ENCODE measurements around the gene CABYR.

Gene CABYR

DNA sequence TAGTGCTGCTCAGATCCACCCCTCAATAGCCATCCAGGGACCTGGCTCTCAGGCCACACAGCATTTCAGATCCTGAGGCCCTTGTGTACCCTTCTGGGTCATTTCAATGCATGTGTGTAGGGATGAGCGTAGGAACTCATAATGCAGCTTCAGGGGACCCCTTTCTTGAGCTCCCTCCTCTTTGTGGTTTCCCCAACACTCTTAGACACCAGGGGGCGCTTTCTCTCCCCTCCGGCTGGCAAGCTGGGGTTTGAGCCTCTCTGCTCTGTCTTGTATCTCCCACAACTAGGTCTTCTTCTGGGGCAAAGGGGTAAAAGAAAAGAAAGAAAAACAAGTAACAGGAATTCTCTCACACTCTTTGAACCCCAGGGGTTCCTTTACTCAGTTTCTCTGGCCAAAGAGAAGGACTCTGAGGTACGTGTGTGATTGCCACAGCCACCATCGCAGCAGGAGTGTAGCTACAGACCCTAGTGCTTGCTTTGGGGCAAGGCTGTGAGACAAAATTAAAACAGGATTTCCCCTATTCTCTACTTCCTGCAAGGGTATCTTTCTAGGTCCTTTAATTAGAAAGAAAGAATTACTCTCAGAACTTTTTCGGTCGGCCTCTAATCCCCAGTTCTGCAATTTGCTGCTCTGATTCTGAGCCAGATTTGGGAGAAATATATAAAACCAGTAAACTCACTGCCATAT is 38.0 kb downstream of the CABYR start:
- peak; percentile 60 for DNase-seq (ENCODE audit: low read depth)
- peak; percentile 83 for TF ChIP-seq CTCF (conservative IDR thresholded peaks at IDR 0.05; ENCODE audit: control insufficient read depth, insufficient read depth, low read depth, low read length)
- no peak overlapping the region for H3K4me3 ChIP-seq (ENCODE audit: control insufficient read depth, low read depth, low read length)

DNA sequence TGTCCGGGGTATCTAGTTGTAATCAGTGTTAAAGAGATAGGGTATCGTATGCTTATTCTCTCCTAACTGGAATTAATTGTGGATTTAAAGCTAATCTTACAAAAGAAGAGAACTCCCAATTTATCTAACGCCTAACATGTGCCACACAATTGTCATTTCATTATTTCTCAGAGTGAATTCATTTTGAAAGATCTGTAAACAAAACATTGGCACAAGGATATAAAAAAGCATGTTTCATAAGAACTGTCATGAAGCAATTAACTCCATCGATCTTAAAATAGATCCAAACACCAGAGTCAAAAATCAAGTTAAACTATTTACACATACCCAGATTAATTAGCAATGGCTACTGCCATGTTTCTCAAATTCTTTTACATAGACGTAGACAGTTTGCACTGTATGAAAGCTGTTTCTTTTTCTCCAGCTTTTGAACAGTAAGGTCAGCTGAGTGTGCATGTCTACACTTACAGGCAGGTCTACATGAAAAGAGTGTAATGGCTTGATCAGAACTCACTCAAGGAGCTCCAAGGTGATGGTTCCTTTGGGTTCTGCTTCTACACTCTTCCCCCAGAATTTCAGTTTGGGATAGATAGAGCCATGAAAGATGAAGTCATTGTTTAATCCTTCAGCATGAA is 38.8 kb downstream of the CABYR start:
- no peak for DNase-seq (ENCODE audit: low read depth)
- no peak overlapping the region for H3K4me3 ChIP-seq (ENCODE audit: control insufficient read depth, low read depth, low read length)
- no peak for TF ChIP-seq CTCF (conservative IDR thresholded peaks at IDR 0.05; ENCODE audit: control insufficient read depth, insufficient read depth, low read depth, low read length)

DNA sequence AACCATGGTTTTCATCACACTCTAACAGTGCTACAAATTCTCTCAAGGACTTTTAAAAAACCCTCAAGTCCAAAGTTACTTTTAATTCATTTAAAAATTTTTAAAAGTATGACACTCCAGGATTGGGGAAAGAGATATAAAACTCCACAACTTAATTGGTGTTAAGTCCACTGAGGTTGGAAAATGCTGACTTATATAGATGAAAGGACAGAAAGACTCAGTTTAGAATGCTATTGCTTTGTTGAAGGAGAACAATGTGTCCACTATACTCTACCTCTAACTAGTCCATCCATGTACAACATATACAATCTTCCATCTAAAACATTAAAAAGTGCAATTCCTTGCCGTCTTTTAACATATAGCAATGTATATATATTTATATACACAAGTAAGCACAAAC is 41.2 kb downstream of the CABYR start:
- DNase-seq (ENCODE audit: low read depth): no peak
- H3K4me3 ChIP-seq (ENCODE audit: control insufficient read depth, low read depth, low read length): no peak overlapping the region
- no peak for TF ChIP-seq CTCF (conservative IDR thresholded peaks at IDR 0.05; ENCODE audit: control insufficient read depth, insufficient read depth, low read depth, low read length)

DNA sequence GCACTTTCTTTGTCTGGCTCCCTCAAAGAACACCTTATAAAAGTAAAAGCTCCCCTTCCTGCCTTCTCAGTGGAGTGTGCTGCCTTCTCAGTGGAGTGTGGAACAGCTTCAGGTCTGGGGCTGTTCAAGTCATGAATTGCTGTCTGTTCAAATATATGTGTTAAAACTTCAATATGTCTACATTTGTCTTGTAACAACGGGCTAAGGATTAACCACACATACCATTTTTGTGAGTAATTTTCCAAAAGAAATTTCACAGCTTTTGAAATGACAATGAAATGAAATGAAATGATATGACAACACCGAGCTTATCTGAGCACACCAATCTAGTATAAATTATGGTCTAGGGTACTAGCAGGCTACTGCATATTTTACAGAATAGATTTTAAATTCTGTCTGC is 42.9 kb downstream of the CABYR start:
- no peak for DNase-seq (ENCODE audit: low read depth)
- TF ChIP-seq CTCF (conservative IDR thresholded peaks at IDR 0.05; ENCODE audit: control insufficient read depth, insufficient read depth, low read depth, low read length): no peak
- no peak overlapping the region for H3K4me3 ChIP-seq (ENCODE audit: control insufficient read depth, low read depth, low read length)

GRCh38 chr18:24185805-24186204 is 46.9 kb downstream of the CABYR start:
- peak; percentile 17 for DNase-seq (ENCODE audit: low read depth)
- TF ChIP-seq CTCF (conservative IDR thresholded peaks at IDR 0.05; ENCODE audit: control insufficient read depth, insufficient read depth, low read depth, low read length): no peak
- H3K4me3 ChIP-seq (ENCODE audit: control insufficient read depth, low read depth, low read length): no peak overlapping the region

DNA sequence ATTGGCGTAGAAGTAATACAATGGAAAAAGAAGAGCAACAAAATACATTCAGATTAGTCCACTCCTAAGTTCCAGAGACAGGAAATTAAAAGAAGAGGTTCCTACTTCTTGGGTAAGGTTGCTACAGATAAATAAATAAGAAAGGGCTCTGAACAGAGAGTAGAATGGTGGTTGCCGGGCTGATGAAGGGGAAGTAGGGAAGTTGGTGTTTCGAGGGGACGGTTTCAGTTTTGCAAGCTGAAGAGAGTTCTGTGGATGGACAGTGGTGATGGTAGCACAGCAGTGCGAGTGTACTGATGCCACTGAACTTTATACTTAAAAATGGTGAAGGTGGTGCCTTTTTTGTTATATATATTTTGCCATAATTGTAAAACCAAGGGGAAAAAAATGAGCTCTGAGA is 48.2 kb downstream of the CABYR start:
- no peak overlapping the region for H3K4me3 ChIP-seq (ENCODE audit: control insufficient read depth, low read depth, low read length)
- TF ChIP-seq CTCF (conservative IDR thresholded peaks at IDR 0.05; ENCODE audit: control insufficient read depth, insufficient read depth, low read depth, low read length): no peak
- no peak for DNase-seq (ENCODE audit: low read depth)

Measured in fibroblast of mammary gland (primary cell).